Measurements from ENCODE around the gene CISTR.

DNA sequence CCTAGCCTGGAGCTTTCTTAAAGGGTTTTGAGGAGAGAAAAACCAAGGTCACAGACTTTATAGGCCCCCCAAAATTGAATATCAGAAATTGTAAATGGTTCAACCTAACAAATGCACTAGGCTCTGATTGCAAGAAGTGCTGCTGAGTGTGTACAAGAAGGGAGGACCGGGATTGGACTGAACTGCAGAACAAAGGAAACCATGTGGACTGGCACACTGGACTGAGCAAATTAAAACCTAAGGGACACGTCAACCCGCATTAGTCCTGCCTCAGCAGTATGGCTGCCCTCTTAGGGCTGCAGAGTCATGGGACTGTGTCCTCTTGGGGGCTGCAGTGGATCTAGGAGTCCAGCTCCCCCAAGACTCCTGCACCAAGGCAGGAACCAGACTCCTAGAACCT, 842 bp upstream of the CISTR start:
- TF ChIP-seq, protein P1, sequence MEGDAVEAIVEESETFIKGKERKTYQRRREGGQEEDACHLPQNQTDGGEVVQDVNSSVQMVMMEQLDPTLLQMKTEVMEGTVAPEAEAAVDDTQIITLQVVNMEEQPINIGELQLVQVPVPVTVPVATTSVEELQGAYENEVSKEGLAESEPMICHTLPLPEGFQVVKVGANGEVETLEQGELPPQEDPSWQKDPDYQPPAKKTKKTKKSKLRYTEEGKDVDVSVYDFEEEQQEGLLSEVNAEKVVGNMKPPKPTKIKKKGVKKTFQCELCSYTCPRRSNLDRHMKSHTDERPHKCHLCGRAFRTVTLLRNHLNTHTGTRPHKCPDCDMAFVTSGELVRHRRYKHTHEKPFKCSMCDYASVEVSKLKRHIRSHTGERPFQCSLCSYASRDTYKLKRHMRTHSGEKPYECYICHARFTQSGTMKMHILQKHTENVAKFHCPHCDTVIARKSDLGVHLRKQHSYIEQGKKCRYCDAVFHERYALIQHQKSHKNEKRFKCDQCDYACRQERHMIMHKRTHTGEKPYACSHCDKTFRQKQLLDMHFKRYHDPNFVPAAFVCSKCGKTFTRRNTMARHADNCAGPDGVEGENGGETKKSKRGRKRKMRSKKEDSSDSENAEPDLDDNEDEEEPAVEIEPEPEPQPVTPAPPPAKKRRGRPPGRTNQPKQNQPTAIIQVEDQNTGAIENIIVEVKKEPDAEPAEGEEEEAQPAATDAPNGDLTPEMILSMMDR (IDR thresholded peaks at IDR 0.05) = no peak
- no peak for TF ChIP-seq EZH2 (IDR thresholded peaks at IDR 0.05; ENCODE audit: borderline replicate concordance, insufficient read depth, low read depth, low read length, poor library complexity, severe bottlenecking)

Data from B cell (primary cell).